Measurements from ENCODE around the gene TBC1D19. TPM values are rescaled to one million over a fixed set of nuclear protein-coding genes. Genes with fewer than 3 reads are reported as not detected.

Gene TBC1D19
- total and polyA plus RNA-seq, 3 experiments from 2014 or later = 4.4 to 6.3 (median 5.1) TPM

GRCh38 chr4:26785810-26786209 is 201.9 kb downstream of the TBC1D19 start:
- Histone ChIP-seq H3K9me3 (ENCODE audit: low read length) (no peaks in the 10 kb centered on the region), H3K36me3 (ENCODE audit: insufficient read depth, low read length) (no peaks in the 10 kb centered on the region), H3K27ac (ENCODE audit: low read depth, low read length) (no peak overlapping the region), H3K27me3 (ENCODE audit: insufficient read depth, low read length, poor library complexity, severe bottlenecking) (no peaks in the 10 kb centered on the region), H3K4me3 (ENCODE audit: low read length) (no peak overlapping the region), H3K4me1 (ENCODE audit: insufficient read depth, low read length) (peaks cover 6% of the 10 kb centered on the region)
- CTCF ChIA-PET = no interaction called here
- Mint-ChIP-seq H3K9me3 (peaks cover 0 to 6% (median 2%) of the 10 kb centered on the region in 5 donors), H3K4me1 (peaks cover 6 to 10% (median 8%) of the 10 kb centered on the region in 3 donors), H3K27me3 (no peaks in the 10 kb centered on the region), H3K27ac (peak overlapping the region in 3 of 8 donors; percentile 16 to 51 (median 38)), H3K4me3 (no peak overlapping the region), H3K36me3 (peaks cover 0 to 15% (median 6%) of the 10 kb centered on the region in 3 donors)
- DNase-seq = no peak
- POLR2A ChIA-PET = no interaction called here

GRCh38 chr4:26786916-26787315 is 203.0 kb downstream of the TBC1D19 start:
- no peak overlapping the region for H3K4me3 Mint-ChIP-seq
- Histone ChIP-seq H3K9me3 (ENCODE audit: low read length) (no peaks in the 10 kb centered on the region), H3K4me1 (ENCODE audit: insufficient read depth, low read length) (peaks cover 6% of the 10 kb centered on the region), H3K4me3 (ENCODE audit: low read length) (no peak overlapping the region), H3K36me3 (ENCODE audit: insufficient read depth, low read length) (no peaks in the 10 kb centered on the region), H3K27me3 (ENCODE audit: insufficient read depth, low read length, poor library complexity, severe bottlenecking) (no peaks in the 10 kb centered on the region), H3K27ac (ENCODE audit: low read depth, low read length) (no peak overlapping the region)
- H3K9me3 Mint-ChIP-seq = peaks cover 0 to 6% (median 2%) of the 10 kb centered on the region in 5 donors
- POLR2A ChIA-PET = no interaction called here
- H3K27ac Mint-ChIP-seq = no peak overlapping the region
- H3K36me3 Mint-ChIP-seq = peaks cover 2 to 15% (median 6%) of the 10 kb centered on the region in 3 donors
- no peak for DNase-seq
- H3K4me1 Mint-ChIP-seq = peaks cover 6 to 10% (median 8%) of the 10 kb centered on the region in 3 donors
- CTCF ChIA-PET = interaction anchor here (0.7 to 2.4 kb wide), 3 partner anchors 94 to 223 kb away, joined by 3 to 8 read pairs (median 4); no protein-coding TSS in a partner anchor
- H3K27me3 Mint-ChIP-seq = no peaks in the 10 kb centered on the region

GRCh38 chr4:26787461-26788340 is 203.8 kb downstream of the TBC1D19 start:
- Histone ChIP-seq H3K9me3 (ENCODE audit: low read length) (no peaks in the 10 kb centered on the region), H3K4me3 (ENCODE audit: low read length) (no peak overlapping the region), H3K4me1 (ENCODE audit: insufficient read depth, low read length) (peaks cover 6% of the 10 kb centered on the region), H3K27me3 (ENCODE audit: insufficient read depth, low read length, poor library complexity, severe bottlenecking) (no peaks in the 10 kb centered on the region), H3K36me3 (ENCODE audit: insufficient read depth, low read length) (no peaks in the 10 kb centered on the region), H3K27ac (ENCODE audit: low read depth, low read length) (no peak overlapping the region)
- H3K27me3 Mint-ChIP-seq = no peaks in the 10 kb centered on the region
- peak in 2 of 5 donors; percentile 4 to 26 for DNase-seq
- peaks cover 6 to 10% (median 8%) of the 10 kb centered on the region in 3 donors for H3K4me1 Mint-ChIP-seq
- no peak overlapping the region for H3K4me3 Mint-ChIP-seq
- CTCF ChIA-PET = interaction anchor here (1.0 to 2.4 kb wide), 3 partner anchors 216 to 222 kb away, joined by 4 to 8 read pairs (median 4); no protein-coding TSS in a partner anchor
- POLR2A ChIA-PET = no interaction called here
- H3K36me3 Mint-ChIP-seq = peaks cover 2 to 15% (median 2%) of the 10 kb centered on the region in 3 donors
- H3K9me3 Mint-ChIP-seq = peaks cover 0 to 6% (median 2%) of the 10 kb centered on the region in 5 donors
- H3K27ac Mint-ChIP-seq = peak overlapping the region in 4 of 8 donors; percentile 14 to 94 (median 67)

- H3K4me1 Mint-ChIP-seq = peaks cover 6 to 10% (median 8%) of the 10 kb centered on the region in 3 donors
- ChIA-PET CTCF (interaction anchor here (1.0 to 2.4 kb wide), 3 partner anchors 215 to 222 kb away, joined by 4 to 8 read pairs (median 4); no protein-coding TSS in a partner anchor), POLR2A (no interaction called here)
- Histone ChIP-seq H3K27me3 (ENCODE audit: insufficient read depth, low read length, poor library complexity, severe bottlenecking) (no peaks in the 10 kb centered on the region), H3K4me3 (ENCODE audit: low read length) (no peak overlapping the region), H3K27ac (ENCODE audit: low read depth, low read length) (no peak overlapping the region), H3K36me3 (ENCODE audit: insufficient read depth, low read length) (no peaks in the 10 kb centered on the region), H3K4me1 (ENCODE audit: insufficient read depth, low read length) (peaks cover 6% of the 10 kb centered on the region), H3K9me3 (ENCODE audit: low read length) (no peaks in the 10 kb centered on the region)
- no peak for DNase-seq
- H3K4me3 Mint-ChIP-seq = no peak overlapping the region
- H3K27ac Mint-ChIP-seq = no peak overlapping the region
- H3K9me3 Mint-ChIP-seq = peaks cover 0 to 6% (median 2%) of the 10 kb centered on the region in 5 donors
- peaks cover 2 to 10% (median 2%) of the 10 kb centered on the region in 3 donors for H3K36me3 Mint-ChIP-seq
- no peaks in the 10 kb centered on the region for H3K27me3 Mint-ChIP-seq
Measured at GRCh38 chr4:26788341-26788733, 204.5 kb downstream of the TBC1D19 start.

GRCh38 chr4:26789208-26789607 is 205.3 kb downstream of the TBC1D19 start:
- H3K27ac ChIP-seq (ENCODE audit: low read depth, low read length) = no peak overlapping the region
- DNase-seq = no peak
- peaks cover 6% of the 10 kb centered on the region for H3K4me1 ChIP-seq (ENCODE audit: insufficient read depth, low read length)
- no peaks in the 10 kb centered on the region for H3K36me3 ChIP-seq (ENCODE audit: insufficient read depth, low read length)
- ChIA-PET POLR2A (no interaction called here), CTCF (interaction anchor here (2.4 kb wide), 1 partner anchor 221 kb away, joined by 8 read pairs; no protein-coding TSS in a partner anchor)
- no peak overlapping the region for H3K27ac Mint-ChIP-seq
- peaks cover 2 to 8% (median 2%) of the 10 kb centered on the region in 3 donors for H3K36me3 Mint-ChIP-seq
- no peaks in the 10 kb centered on the region for H3K27me3 Mint-ChIP-seq
- no peaks in the 10 kb centered on the region for H3K9me3 ChIP-seq (ENCODE audit: low read length)
- H3K9me3 Mint-ChIP-seq = peaks cover 0 to 6% (median 2%) of the 10 kb centered on the region in 5 donors
- H3K4me3 Mint-ChIP-seq = no peak overlapping the region
- no peak overlapping the region for H3K4me3 ChIP-seq (ENCODE audit: low read length)
- H3K27me3 ChIP-seq (ENCODE audit: insufficient read depth, low read length, poor library complexity, severe bottlenecking) = no peaks in the 10 kb centered on the region
- peaks cover 6 to 10% (median 8%) of the 10 kb centered on the region in 3 donors for H3K4me1 Mint-ChIP-seq

GRCh38 chr4:26791346-26791745 is 207.5 kb downstream of the TBC1D19 start:
- Histone ChIP-seq H3K27ac (ENCODE audit: low read depth, low read length) (no peak overlapping the region), H3K27me3 (ENCODE audit: insufficient read depth, low read length, poor library complexity, severe bottlenecking) (no peaks in the 10 kb centered on the region), H3K4me1 (ENCODE audit: insufficient read depth, low read length) (peaks cover 6% of the 10 kb centered on the region), H3K36me3 (ENCODE audit: insufficient read depth, low read length) (no peaks in the 10 kb centered on the region), H3K4me3 (ENCODE audit: low read length) (no peak overlapping the region), H3K9me3 (ENCODE audit: low read length) (no peaks in the 10 kb centered on the region)
- CTCF ChIA-PET = no interaction called here
- POLR2A ChIA-PET = no interaction called here
- Mint-ChIP-seq H3K9me3 (peaks cover 0 to 6% (median 2%) of the 10 kb centered on the region in 5 donors), H3K4me3 (no peak overlapping the region), H3K27me3 (peaks cover 0 to 2% of the 10 kb centered on the region in 2 donors), H3K4me1 (peaks cover 6 to 10% (median 8%) of the 10 kb centered on the region in 3 donors), H3K36me3 (peaks cover 0 to 8% (median 2%) of the 10 kb centered on the region in 3 donors), H3K27ac (no peak overlapping the region)
- no peak for DNase-seq

GRCh38 chr4:26792639-26793038 is 208.8 kb downstream of the TBC1D19 start:
- Histone ChIP-seq H3K36me3 (ENCODE audit: insufficient read depth, low read length) (no peaks in the 10 kb centered on the region), H3K9me3 (ENCODE audit: low read length) (no peaks in the 10 kb centered on the region), H3K4me3 (ENCODE audit: low read length) (no peak overlapping the region), H3K27ac (ENCODE audit: low read depth, low read length) (no peak overlapping the region), H3K4me1 (ENCODE audit: insufficient read depth, low read length) (peaks cover 6% of the 10 kb centered on the region), H3K27me3 (ENCODE audit: insufficient read depth, low read length, poor library complexity, severe bottlenecking) (no peaks in the 10 kb centered on the region)
- ChIA-PET POLR2A (no interaction called here), CTCF (no interaction called here)
- DNase-seq = no peak
- Mint-ChIP-seq H3K4me3 (no peak overlapping the region), H3K27ac (no peak overlapping the region), H3K36me3 (peaks cover 0 to 8% (median 2%) of the 10 kb centered on the region in 3 donors), H3K27me3 (peaks cover 0 to 2% of the 10 kb centered on the region in 2 donors), H3K4me1 (peaks cover 5 to 7% (median 6%) of the 10 kb centered on the region in 3 donors), H3K9me3 (peaks cover 0 to 10% (median 2%) of the 10 kb centered on the region in 5 donors)

- Mint-ChIP-seq H3K4me3 (no peak overlapping the region), H3K27me3 (peaks cover 0 to 2% of the 10 kb centered on the region in 2 donors), H3K27ac (no peak overlapping the region), H3K4me1 (no peaks in the 10 kb centered on the region), H3K9me3 (peaks cover 4 to 13% (median 6%) of the 10 kb centered on the region in 5 donors), H3K36me3 (peaks cover 0 to 12% (median 2%) of the 10 kb centered on the region in 3 donors)
- DNase-seq = no peak
- Histone ChIP-seq H3K27ac (ENCODE audit: low read depth, low read length) (no peak overlapping the region), H3K9me3 (ENCODE audit: low read length) (peaks cover 4% of the 10 kb centered on the region), H3K27me3 (ENCODE audit: insufficient read depth, low read length, poor library complexity, severe bottlenecking) (no peaks in the 10 kb centered on the region), H3K4me3 (ENCODE audit: low read length) (no peak overlapping the region), H3K4me1 (ENCODE audit: insufficient read depth, low read length) (no peaks in the 10 kb centered on the region), H3K36me3 (ENCODE audit: insufficient read depth, low read length) (no peaks in the 10 kb centered on the region)
- ChIA-PET POLR2A (no interaction called here), CTCF (no interaction called here)
Measured at GRCh38 chr4:26793735-26794134, 209.9 kb downstream of the TBC1D19 start.
